NCI-H1694 (cell line): ENCODE results near the gene SARM1.

Source experiments
- DNase-seq: peaks from one replicate; lab custom pipeline; 2025; lab: John Stamatoyannopoulos, UW

Gene SARM1

GRCh38 chr17:28395968-28396367 is 24.5 kb downstream of the SARM1 start:
- no peak for DNase-seq

- no peak for DNase-seq
Measured at GRCh38 chr17:28396635-28397239, 25.2 kb downstream of the SARM1 start.

- no peak for DNase-seq
Measured at GRCh38 chr17:28397275-28397674, 25.8 kb downstream of the SARM1 start.

GRCh38 chr17:28397687-28398279 is 26.3 kb downstream of the SARM1 start:
- no peak for DNase-seq

- DNase-seq: no peak
Measured at GRCh38 chr17:28398280-28398981, 26.9 kb downstream of the SARM1 start.

GRCh38 chr17:28399808-28400207 is 28.3 kb downstream of the SARM1 start:
- no peak for DNase-seq

- DNase-seq: no peak
Measured at GRCh38 chr17:28402224-28402630, 30.7 kb downstream of the SARM1 start.

- DNase-seq: no peak
Measured at GRCh38 chr17:28402844-28403243, 31.4 kb downstream of the SARM1 start.

- no peak for DNase-seq
Measured at GRCh38 chr17:28404007-28404406, 32.5 kb downstream of the SARM1 start.

- DNase-seq: no peak
Measured at GRCh38 chr17:28404461-28404811, 32.9 kb downstream of the SARM1 start.

GRCh38 chr17:28404812-28405570 is 33.5 kb downstream of the SARM1 start:
- no peak for DNase-seq

- peak; percentile 33 for DNase-seq
Measured at GRCh38 chr17:28405632-28406472, 34.4 kb downstream of the SARM1 start, which contains the start of gene SLC46A1. Gene SLC46A1 (minus strand): TSS chr17:28406212. CDS start chr17:28406114, 98 bp downstream.

- DNase-seq: peak; percentile 10
Measured at GRCh38 chr17:28406473-28406814, 35.0 kb downstream of the SARM1 start.

GRCh38 chr17:28407130-28407973 is 35.9 kb downstream of the SARM1 start:
- DNase-seq: peak; percentile 78

- no peak for DNase-seq
Measured at GRCh38 chr17:28407974-28408306, 36.4 kb downstream of the SARM1 start.

GRCh38 chr17:28412099-28412498 is 40.6 kb downstream of the SARM1 start:
- DNase-seq: no peak

GRCh38 chr17:28413804-28414203 is 42.3 kb downstream of the SARM1 start:
- DNase-seq: no peak

GRCh38 chr17:28415886-28416285 is 44.4 kb downstream of the SARM1 start:
- no peak for DNase-seq

- DNase-seq: peak; percentile 79
Measured at GRCh38 chr17:28416703-28417311, 45.3 kb downstream of the SARM1 start.

- no peak for DNase-seq
Measured at GRCh38 chr17:28421787-28422305, 50.4 kb downstream of the SARM1 start.
